Measurements from ENCODE around the gene ADARB2. TPM values are rescaled to one million over a fixed set of nuclear protein-coding genes. Genes with fewer than 3 reads are reported as not detected.

ADARB2 gene
- total RNA-seq, 1 donor from 2014 or later, result 0.11 TPM

DNA sequence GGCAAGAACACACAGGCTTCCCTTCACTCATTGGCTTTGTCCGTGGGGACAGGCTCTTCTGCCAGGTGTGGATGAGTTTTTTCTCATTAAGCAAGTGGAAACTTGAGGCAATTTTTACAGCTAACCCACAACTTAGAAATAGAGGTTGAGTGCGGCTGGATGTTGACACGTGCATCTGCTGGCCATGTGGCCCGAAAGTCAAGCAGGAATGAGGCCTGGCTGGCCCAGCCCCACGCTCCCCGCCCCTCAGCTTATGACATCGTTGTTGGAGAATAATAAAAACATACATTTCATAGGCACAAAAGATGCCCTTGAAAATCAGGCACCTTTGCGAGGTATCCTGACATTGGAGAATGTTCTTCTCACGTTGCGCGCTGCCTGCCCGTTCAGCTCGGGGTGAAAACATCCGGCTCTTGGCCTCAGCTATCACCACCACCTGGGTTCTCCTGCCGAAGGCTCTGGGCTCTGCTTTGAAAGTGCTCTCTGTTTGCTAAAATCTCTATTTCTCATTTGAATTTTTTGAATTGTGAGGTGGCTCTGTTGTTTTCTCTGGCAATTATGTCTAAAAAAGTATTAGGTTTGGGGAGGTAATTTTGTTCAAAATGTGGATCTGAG is 370.4 kb downstream of the ADARB2 start:
- no peak for DNase-seq
- Histone ChIP-seq H3K4me1 (no peaks in the 10 kb centered on the region), H3K27ac (replicated peaks) (no peak overlapping the region), H3K4me3 (no peak overlapping the region), H3K27me3 (ENCODE audit: low read depth) (peaks cover 82% of the 10 kb centered on the region), H3K9me3 (replicated peaks) (no peaks in the 10 kb centered on the region), H3K36me3 (no peaks in the 10 kb centered on the region)
- intact Hi-C loops (cut with micrococcal nuclease), result no loop called here
- TF ChIP-seq CTCF (IDR thresholded peaks at IDR 0.05; ENCODE audit: borderline replicate concordance), result no peak

DNA sequence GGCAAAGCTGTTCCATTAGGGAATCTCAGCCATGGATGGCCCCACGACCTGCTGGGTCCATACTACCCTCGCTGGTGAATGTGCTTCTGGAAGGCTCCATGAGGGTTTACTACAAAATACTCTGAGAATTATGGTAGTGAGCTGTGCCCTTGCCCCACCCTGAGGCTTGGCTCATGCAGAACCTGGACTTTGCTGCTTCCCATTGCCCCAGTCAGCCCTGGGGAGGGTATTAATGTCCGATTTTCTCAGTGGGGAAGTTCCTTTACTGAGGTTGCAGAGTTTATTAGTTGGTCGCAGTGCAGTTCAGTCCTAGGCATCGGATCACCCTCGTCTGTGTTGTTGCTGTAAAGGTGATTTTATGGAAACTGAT is 371.0 kb downstream of the ADARB2 start:
- H3K4me3 ChIP-seq, result no peak overlapping the region
- H3K27ac ChIP-seq (replicated peaks), result no peak overlapping the region
- no peaks in the 10 kb centered on the region for H3K36me3 ChIP-seq
- no peak for DNase-seq
- no peak for TF ChIP-seq CTCF (IDR thresholded peaks at IDR 0.05; ENCODE audit: borderline replicate concordance)
- no peaks in the 10 kb centered on the region for H3K9me3 ChIP-seq (replicated peaks)
- peaks cover 82% of the 10 kb centered on the region for H3K27me3 ChIP-seq (ENCODE audit: low read depth)
- H3K4me1 ChIP-seq, result no peaks in the 10 kb centered on the region
- intact Hi-C loops (cut with micrococcal nuclease), result no loop called here

DNA sequence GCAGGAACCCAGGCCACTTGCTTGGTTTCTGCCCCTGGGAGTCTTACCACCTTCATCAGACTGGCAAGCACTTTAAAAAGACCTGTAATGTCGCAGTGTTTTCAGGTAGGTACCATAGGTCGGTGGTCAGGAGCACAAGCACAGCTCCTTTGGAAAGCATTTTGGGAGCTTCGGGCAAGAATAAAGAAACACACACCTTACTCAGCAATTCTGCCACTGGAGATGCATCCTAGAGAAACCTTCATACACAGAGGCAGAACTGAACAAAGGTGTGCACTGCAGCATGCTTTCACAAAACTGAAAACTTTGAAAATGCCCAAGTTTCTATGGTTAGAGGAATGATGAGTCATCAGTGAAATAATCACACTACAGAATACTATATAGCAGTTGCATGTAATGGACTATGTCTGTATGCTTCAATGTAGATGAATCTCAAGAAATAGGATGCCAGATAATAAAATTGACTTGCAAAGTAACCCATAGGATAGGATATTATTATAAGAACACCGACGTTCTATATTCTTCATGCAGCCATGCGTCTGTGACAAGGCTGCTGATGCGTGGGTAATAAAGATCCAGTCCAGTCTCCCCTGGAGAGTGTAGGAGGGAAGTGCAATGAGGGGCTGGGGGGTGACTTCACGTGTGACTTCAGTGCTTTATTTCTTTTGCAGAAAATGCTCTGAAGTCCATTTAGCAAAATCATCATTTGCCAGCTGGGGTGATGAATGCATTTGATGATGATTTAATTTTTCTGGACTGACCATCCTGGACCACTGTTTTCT is 371.6 kb downstream of the ADARB2 start:
- TF ChIP-seq CTCF (IDR thresholded peaks at IDR 0.05; ENCODE audit: borderline replicate concordance), result no peak
- no peak overlapping the region for H3K27ac ChIP-seq (replicated peaks)
- intact Hi-C loops (cut with micrococcal nuclease), result no loop called here
- no peak overlapping the region for H3K4me3 ChIP-seq
- H3K36me3 ChIP-seq, result no peaks in the 10 kb centered on the region
- peaks cover 85% of the 10 kb centered on the region for H3K27me3 ChIP-seq (ENCODE audit: low read depth)
- DNase-seq, result no peak
- no peaks in the 10 kb centered on the region for H3K9me3 ChIP-seq (replicated peaks)
- no peaks in the 10 kb centered on the region for H3K4me1 ChIP-seq

DNA sequence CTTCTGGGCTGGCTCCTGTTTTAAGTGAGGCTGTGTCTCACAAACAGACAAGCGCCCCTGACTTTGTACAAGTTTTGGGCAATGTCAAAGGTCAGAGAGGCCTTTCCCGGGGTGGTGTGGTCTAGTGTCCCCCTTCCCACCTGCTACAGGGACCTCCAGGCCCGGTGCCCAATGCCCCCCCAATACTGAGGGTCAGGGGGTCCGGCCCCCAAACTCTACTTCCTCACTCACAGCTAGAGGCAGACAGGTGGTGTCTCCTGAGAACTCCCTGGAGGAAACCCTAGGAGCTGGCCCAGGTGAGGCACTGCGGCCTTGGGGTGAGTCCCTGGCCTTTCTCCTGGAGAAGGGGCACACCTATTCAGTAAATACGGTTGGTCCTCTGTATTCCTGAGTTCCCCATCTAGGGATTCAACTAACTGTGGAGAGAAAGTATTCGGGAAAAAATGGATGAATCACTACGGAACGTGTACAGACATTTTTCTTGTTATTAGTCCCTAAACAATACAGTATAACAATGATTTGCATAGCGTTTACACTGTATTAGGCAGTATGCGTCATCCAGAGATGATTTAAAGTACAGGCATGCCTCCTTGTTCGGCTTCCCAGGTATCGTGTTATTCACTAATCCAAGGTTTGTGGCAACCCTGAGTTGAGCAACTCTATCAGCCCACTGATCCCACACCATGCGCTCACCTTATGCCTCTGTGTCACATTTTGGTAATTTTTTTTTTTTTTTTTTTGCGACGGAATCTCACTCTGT is 373.0 kb downstream of the ADARB2 start:
- H3K4me3 ChIP-seq, result no peak overlapping the region
- intact Hi-C loops (cut with micrococcal nuclease), result no loop called here
- no peaks in the 10 kb centered on the region for H3K9me3 ChIP-seq (replicated peaks)
- no peak for DNase-seq
- no peaks in the 10 kb centered on the region for H3K4me1 ChIP-seq
- no peak overlapping the region for H3K27ac ChIP-seq (replicated peaks)
- no peak for TF ChIP-seq CTCF (IDR thresholded peaks at IDR 0.05; ENCODE audit: borderline replicate concordance)
- H3K27me3 ChIP-seq (ENCODE audit: low read depth), result peaks cover 87% of the 10 kb centered on the region
- H3K36me3 ChIP-seq, result no peaks in the 10 kb centered on the region

- Histone ChIP-seq H3K36me3 (no peaks in the 10 kb centered on the region), H3K27ac (replicated peaks) (no peak overlapping the region), H3K9me3 (replicated peaks) (no peaks in the 10 kb centered on the region), H3K4me3 (no peak overlapping the region), H3K27me3 (ENCODE audit: low read depth) (peaks cover 87% of the 10 kb centered on the region), H3K4me1 (no peaks in the 10 kb centered on the region)
- intact Hi-C loops (cut with micrococcal nuclease), result no loop called here
- DNase-seq, result no peak
- TF ChIP-seq CTCF (IDR thresholded peaks at IDR 0.05; ENCODE audit: borderline replicate concordance), result no peak
Measured at GRCh38 chr10:1363446-1364121, 373.7 kb downstream of the ADARB2 start.

Data from left ventricle myocardium inferior (tissue), 1 donor.